Thyroid gland (tissue), 4 donors: ENCODE measurements around the gene TMEM259. TPM values are rescaled to one million over a fixed set of nuclear protein-coding genes. Genes with fewer than 3 reads are reported as not detected.
A peak's percentile ranks its signal among the peaks of the same experiment; 100 is the strongest.

Experiments used
- DNase-seq, 2 donors: peaks; one replicate each; pipeline ENCODE4 v3.0.0-alpha.2; 2019
- H3K27ac ChIP-seq, 3 donors: fragments of 200-600 bp; sonication (generic); 1 replicate in 2 of 3; 2 replicates in 1 of 3; pipeline ENCODE4 v1.5.1; 2016 to 2019; ENCODE audit warnings: mild to moderate bottlenecking in 1 of 3, moderate library complexity in 1 of 3
- H3K27me3 ChIP-seq: fragments of 200-600 bp; sonication (generic); one replicate; pipeline ENCODE4 v1.5.1; 2019
- H3K36me3 ChIP-seq, 2 donors: fragments of 200-600 bp; sonication (generic); one replicate each; pipeline ENCODE4 v1.5.1; 2016 to 2019
- H3K4me1 ChIP-seq, 2 donors: fragments of 200-600 bp; sonication (generic); one replicate each; pipeline ENCODE4 v1.5.1; 2017 to 2019
- H3K4me3 ChIP-seq, 3 donors: fragments of 200-600 bp; sonication (generic); replicated peaks in 1 of 3; 1 replicate in 2 of 3; 2 replicates in 1 of 3; pipeline ENCODE4 v1.5.1; 2016; ENCODE audit warnings: mild to moderate bottlenecking in 1 of 3
- H3K9me3 ChIP-seq: fragments of 200-600 bp; sonication (generic); one replicate; pipeline ENCODE4 v1.5.1; 2017
- POLR2A ChIP-seq, 2 donors: fragments of 450-650 bp; IDR thresholded peaks; one replicate each; pipeline ENCODE4 v1.6.1; 2017; ENCODE audit warnings: antibody characterized with exemption in 2 of 2, mild to moderate bottlenecking in 2 of 2, moderate library complexity in 1 of 2
- WGBS, 2 donors: methylation state at CpG; one replicate each; pipeline ENCODE4 v1.1.5; 2017; 5-methylcytosine and 5-hydroxymethylcytosine counted together
- intact Hi-C: fragments of 100-400 bp; cut with DNase I; formaldehyde crosslinking; loops from one replicate; pipeline ENCODE4 v1.15.1; 2023
- total RNA-seq, 4 donors: library from RNA; depleted of rRNA; stranded (reverse); fragments of >200 nt; gene quantifications; one replicate each; pipeline ENCODE4 v1.2.3, GENCODE V29; 2016
- TF ChIP-seq, protein P1 (sequence below), 6 experiments: fragments of 200-600 bp in 3 of 6; fragments of 450-650 bp in 3 of 6; sonication (generic) in 3 of 6; IDR thresholded peaks; one replicate each; pipeline ENCODE4 v1.5.1; 2016 to 2019; ENCODE audit warnings: antibody characterized with exemption in 6 of 6, mild to moderate bottlenecking in 2 of 6, inconsistent platforms in 1 of 6, moderate library complexity in 1 of 6

Gene TMEM259
- total RNA-seq, 4 donors from 2014 or later, result 162 to 238 (median 192) TPM

DNA sequence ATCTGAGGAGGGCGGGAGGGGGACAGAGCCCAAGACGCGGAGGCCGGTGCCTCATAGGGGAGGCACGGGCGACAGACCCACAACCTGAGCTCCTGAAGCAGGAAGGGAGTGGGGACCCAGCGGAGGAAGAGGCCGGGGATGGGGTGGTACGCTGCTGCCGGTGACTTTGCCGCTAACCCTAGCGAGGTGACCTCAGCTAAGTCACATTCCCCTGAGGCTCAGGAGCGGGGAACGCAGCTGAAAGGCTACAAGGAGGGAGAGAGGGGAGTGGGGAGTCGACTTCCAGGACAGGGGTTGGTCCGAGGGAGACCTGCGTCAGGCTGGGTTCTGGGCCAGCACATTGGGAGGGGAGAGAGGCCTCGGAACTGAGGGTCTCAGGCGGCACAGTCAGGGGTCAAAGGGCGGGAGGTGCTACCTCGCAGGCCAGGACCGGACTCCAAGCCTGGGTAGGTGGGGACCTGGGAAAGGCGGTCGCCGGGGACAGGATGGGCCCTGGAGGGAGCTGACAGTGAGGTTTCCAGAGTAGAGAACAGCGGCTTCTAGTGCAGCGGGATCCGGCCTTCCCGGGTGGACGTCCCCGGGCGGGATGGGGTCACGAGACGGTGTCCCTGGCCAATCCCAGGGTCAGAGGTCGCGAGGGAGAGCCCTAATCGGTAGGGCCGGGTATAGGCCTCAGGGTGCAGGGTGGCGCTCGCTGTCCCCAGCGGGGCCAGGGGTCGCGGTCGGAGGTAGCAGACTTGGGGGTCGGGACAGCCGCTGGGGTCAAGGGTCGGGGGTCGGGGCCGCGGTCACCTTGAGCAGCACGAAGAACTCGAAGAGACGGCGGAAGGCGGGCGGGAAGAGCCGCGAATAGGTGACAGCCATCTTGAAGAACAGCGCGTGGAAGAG lies 699 bp downstream of the TMEM259 start:
- Histone ChIP-seq H3K27me3 (no peaks in the 10 kb centered on the region), H3K4me1 (peaks cover 43 to 63% of the 10 kb centered on the region in 2 donors), H3K36me3 (no peaks in the 10 kb centered on the region), H3K4me3 (peak overlapping the region; percentile 86 to 92 (median 87)), H3K27ac (peak overlapping the region; percentile 45 to 94 (median 93)), H3K9me3 (no peaks in the 10 kb centered on the region)
- 2 to 3% methylated on average over 46 of the region's 60 CpGs for WGBS, 2 donors
- no peak for TF ChIP-seq POLR2A (IDR thresholded peaks at IDR 0.05)
- TF ChIP-seq, protein P1, sequence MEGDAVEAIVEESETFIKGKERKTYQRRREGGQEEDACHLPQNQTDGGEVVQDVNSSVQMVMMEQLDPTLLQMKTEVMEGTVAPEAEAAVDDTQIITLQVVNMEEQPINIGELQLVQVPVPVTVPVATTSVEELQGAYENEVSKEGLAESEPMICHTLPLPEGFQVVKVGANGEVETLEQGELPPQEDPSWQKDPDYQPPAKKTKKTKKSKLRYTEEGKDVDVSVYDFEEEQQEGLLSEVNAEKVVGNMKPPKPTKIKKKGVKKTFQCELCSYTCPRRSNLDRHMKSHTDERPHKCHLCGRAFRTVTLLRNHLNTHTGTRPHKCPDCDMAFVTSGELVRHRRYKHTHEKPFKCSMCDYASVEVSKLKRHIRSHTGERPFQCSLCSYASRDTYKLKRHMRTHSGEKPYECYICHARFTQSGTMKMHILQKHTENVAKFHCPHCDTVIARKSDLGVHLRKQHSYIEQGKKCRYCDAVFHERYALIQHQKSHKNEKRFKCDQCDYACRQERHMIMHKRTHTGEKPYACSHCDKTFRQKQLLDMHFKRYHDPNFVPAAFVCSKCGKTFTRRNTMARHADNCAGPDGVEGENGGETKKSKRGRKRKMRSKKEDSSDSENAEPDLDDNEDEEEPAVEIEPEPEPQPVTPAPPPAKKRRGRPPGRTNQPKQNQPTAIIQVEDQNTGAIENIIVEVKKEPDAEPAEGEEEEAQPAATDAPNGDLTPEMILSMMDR (IDR thresholded peaks at IDR 0.05), result no peak
- DNase-seq, result peak in 1 of 2 donors; percentile 36
- intact Hi-C loops, result loop anchor here (5.0 kb wide), 1 partner anchor 72 kb away; no protein-coding TSS in a partner anchor

DNA sequence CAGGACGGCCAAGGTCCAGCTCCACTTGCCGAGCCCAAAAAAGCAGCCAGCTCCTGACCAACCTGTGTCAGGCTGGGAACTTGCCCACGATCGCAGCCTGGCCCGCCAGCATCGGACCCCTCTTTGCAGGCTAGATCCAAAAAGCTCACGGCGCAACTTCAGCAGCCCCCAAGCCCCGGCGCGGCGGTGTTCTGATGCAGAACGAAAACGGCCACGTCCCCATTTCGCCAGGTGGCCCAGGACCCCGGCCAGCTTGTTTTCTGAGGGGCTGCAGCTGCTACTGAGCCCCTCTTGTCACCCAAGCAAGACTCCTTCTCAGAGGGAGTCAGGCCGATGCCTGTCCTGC lies 1.3 kb downstream of the TMEM259 start:
- Histone ChIP-seq H3K4me3 (peak overlapping the region; percentile 21 to 92 (median 87)), H3K4me1 (peaks cover 43 to 63% of the 10 kb centered on the region in 2 donors), H3K9me3 (no peaks in the 10 kb centered on the region), H3K27ac (peak overlapping the region in 1 of 3 donors; percentile 44), H3K36me3 (no peaks in the 10 kb centered on the region), H3K27me3 (no peaks in the 10 kb centered on the region)
- WGBS, 2 donors, result 65 to 83% methylated on average over 7 to 13 of the region's 18 CpGs
- TF ChIP-seq POLR2A (IDR thresholded peaks at IDR 0.05), result no peak
- TF ChIP-seq, protein P1 (IDR thresholded peaks at IDR 0.05), result no peak
- DNase-seq, result no peak
- intact Hi-C loops, result no loop called here

DNA sequence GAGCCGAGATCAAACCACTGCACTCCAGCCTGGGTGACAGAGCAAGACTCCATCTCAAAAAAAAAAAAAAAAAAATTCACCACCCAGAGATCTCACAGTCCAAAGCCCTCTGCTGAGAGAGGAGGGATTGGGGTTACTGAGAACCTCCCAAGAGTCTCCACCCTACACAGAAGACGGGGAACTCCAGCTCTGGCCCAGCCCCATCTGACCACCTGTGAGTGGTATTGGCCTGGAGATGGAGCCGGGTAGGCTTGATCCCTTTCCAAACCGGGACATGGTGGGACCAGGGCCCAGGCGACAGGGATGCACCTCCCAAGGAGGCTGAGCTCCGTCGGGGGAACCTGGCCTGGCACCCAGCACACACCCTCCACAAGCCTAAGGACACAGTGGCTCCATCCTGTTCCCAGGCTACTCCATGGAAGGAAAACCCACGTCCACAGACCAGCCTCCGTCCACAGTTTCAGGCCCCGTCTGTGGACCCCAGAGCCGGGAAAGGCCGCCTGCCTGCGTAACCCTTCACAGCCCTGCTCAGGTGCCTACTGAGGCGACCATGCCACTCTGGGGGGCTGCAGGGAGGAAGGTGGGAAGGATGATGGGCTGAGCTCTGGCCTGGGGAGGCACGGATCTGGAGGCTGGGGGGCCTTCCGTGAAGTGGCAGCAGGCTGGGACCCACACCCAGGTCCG lies 1.8 kb downstream of the TMEM259 start:
- Histone ChIP-seq H3K27ac (peak overlapping the region in 1 of 3 donors; percentile 44), H3K4me3 (peak overlapping the region in 1 of 3 donors; percentile 87)

DNA sequence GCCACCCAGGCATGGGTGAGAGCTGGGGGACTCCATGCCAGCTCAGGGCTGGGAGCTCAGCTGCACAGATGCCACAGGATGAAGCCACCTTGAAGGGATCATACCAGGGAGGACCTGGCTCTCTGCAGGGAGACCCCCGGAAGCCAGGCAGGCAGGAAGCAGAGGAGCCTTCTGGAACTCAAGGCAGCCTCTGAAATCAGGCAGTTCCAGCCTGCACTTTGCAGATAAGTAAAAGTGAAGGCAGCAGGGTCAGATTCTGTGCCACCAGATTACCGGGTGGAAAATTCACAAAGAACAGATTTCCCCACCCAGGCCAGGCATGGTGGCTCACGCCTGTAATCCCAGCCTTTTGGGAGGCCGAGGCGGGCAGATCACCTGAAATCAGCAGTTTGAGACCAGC lies 2.5 kb downstream of the TMEM259 start:
- Histone ChIP-seq H3K9me3 (no peaks in the 10 kb centered on the region), H3K4me3 (no peak overlapping the region), H3K27me3 (no peaks in the 10 kb centered on the region), H3K27ac (no peak overlapping the region), H3K36me3 (peaks cover 0 to 6% of the 10 kb centered on the region in 2 donors), H3K4me1 (peaks cover 43 to 58% of the 10 kb centered on the region in 2 donors)
- no peak for DNase-seq
- WGBS, 2 donors, result 86 to 89% methylated on average over 5 of the region's 5 CpGs
- intact Hi-C loops, result no loop called here
- TF ChIP-seq POLR2A (IDR thresholded peaks at IDR 0.05), result no peak

More for the DNA sequence above, 1.8 kb downstream of the TMEM259 start:
- Histone ChIP-seq H3K36me3 (no peaks in the 10 kb centered on the region), H3K4me1 (peaks cover 43 to 63% of the 10 kb centered on the region in 2 donors), H3K27me3 (no peaks in the 10 kb centered on the region), H3K9me3 (no peaks in the 10 kb centered on the region)
- TF ChIP-seq, protein P1 (IDR thresholded peaks at IDR 0.05), result no peak
- no peak for TF ChIP-seq POLR2A (IDR thresholded peaks at IDR 0.05)
- 60 to 67% methylated on average over 6 to 11 of the region's 17 CpGs for WGBS, 2 donors
- intact Hi-C loops, result no loop called here
- DNase-seq, result no peak

DNA sequence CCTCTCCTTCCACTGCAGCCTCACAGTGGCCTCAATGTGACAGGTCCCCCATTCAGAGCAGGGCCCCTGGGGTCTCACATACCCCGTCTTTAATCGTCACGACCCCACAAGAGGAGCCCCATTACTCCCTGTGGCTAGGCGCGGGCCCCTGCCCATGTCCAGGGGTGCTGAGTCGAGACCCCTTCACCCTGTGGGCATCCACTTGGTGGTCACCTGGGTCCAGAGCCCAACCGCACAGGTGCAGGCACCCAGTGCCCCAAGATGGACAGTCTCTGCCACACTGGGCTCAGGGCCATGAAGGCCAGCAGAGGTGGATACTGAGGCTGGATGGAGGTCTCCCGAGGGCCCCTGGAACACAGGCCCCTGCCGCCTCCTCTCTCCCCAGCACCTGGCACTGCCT lies 3.0 kb downstream of the TMEM259 start:
- no peak for DNase-seq
- TF ChIP-seq POLR2A (IDR thresholded peaks at IDR 0.05), result no peak
- TF ChIP-seq, protein P1 (IDR thresholded peaks at IDR 0.05), result no peak
- Histone ChIP-seq H3K9me3 (no peaks in the 10 kb centered on the region), H3K4me3 (no peak overlapping the region), H3K27me3 (no peaks in the 10 kb centered on the region), H3K27ac (no peak overlapping the region), H3K36me3 (peaks cover 0 to 8% of the 10 kb centered on the region in 2 donors), H3K4me1 (peaks cover 39 to 54% of the 10 kb centered on the region in 2 donors)
- intact Hi-C loops, result no loop called here
- WGBS, 2 donors, result 56 to 92% methylated on average over 5 to 7 of the region's 9 CpGs
